Heart right ventricle (tissue), 16 donors: ENCODE measurements around the gene RAB11FIP2. TPM values are rescaled to one million over a fixed set of nuclear protein-coding genes. Genes with fewer than 3 reads are reported as not detected.

Experiments used
- ATAC-seq, 8 donors: fragments of 200-7000 bp; cut with Tn5 transposase; one replicate each; pipeline ENCODE4 v1.9.1; 2020; ENCODE audit warnings: mild to moderate bottlenecking in 8 of 8, moderate library complexity in 8 of 8, moderate number of reproducible peaks in 1 of 8
- DNase-seq, 2 donors: peaks; one replicate each; pipeline ENCODE4 v3.0.0-alpha.2; 2020
- H3K27ac ChIP-seq, 10 donors: fragments of 200-600 bp; sonication (generic) in 2 of 10; one replicate each; pipeline versions ENCODE4 v1.5.0 to v1.8.0; 2020 to 2022; ENCODE audit warnings: mild to moderate bottlenecking in 3 of 10
- H3K27me3 ChIP-seq, 7 donors: fragments of 200-600 bp; one replicate each; pipeline ENCODE4 v1.8.0; 2021 to 2022; ENCODE audit warnings: mild to moderate bottlenecking in 2 of 7
- H3K36me3 ChIP-seq, 9 donors: fragments of 200-600 bp; sonication (generic) in 1 of 9; one replicate each; pipeline versions ENCODE4 v1.5.0 to v1.8.0; 2020 to 2022; ENCODE audit warnings: mild to moderate bottlenecking in 2 of 9
- H3K4me1 ChIP-seq, 9 donors: fragments of 200-600 bp; sonication (generic) in 1 of 9; one replicate each; pipeline versions ENCODE4 v1.5.0 to v1.8.0; 2020 to 2022; ENCODE audit warnings: mild to moderate bottlenecking in 4 of 9
- H3K4me3 ChIP-seq, 10 donors: fragments of 200-600 bp; sonication (generic) in 2 of 10; one replicate each; pipeline versions ENCODE4 v1.5.0 to v1.8.0; 2020 to 2022; ENCODE audit warnings: mild to moderate bottlenecking in 7 of 10, moderate library complexity in 2 of 10
- H3K9me3 ChIP-seq, 11 donors: fragments of 200-600 bp in 10 of 11; sonication (generic) in 2 of 11; one replicate each; pipeline versions ENCODE4 v1.5.0 to v1.8.0; 2013 to 2022; ENCODE audit warnings: mild to moderate bottlenecking in 2 of 11, control low read depth in 1 of 11, moderate library complexity in 1 of 11
- WGBS, 2 donors: extraction: QIAGEN DNeasy Blood & Tissue Kit; methylation state at CpG; one replicate each; pipeline ENCODE4 v1.1.7; 2013; ENCODE audit warnings: inconsistent platforms in 1 of 2; 5-methylcytosine and 5-hydroxymethylcytosine counted together
- intact Hi-C, 10 donors: fragments of 100-400 bp; cut with DNase I; formaldehyde crosslinking; loops; one replicate each; pipeline versions ENCODE4 v1.11.1 to v1.14.2; 2022
- polyA plus RNA-seq, 2 donors: library from polyadenylated mRNA; stranded (reverse); fragments of 200-250 nt; gene quantifications; one replicate each; pipeline ENCODE4 v1.2.3, GENCODE V29; 2013
- total RNA-seq, 10 donors: library from RNA; stranded (reverse); fragmentation: NEBNext Ultra II Directional in 3 of 10; extraction: Animal tissue kit (Norgen Biotek cat#: 25700) in 3 of 10; gene quantifications; one replicate each; pipeline versions ENCODE4 v1.2.1 to v1.2.4, GENCODE V29; 2021 to 2023
- TF ChIP-seq, protein P1 (sequence below), 9 donors: fragments of 200-600 bp; sonication (generic) in 2 of 9; IDR thresholded peaks; one replicate each; pipeline versions ENCODE4 v1.5.0 to v1.8.0; 2021 to 2022; ENCODE audit warnings: antibody characterized with exemption in 9 of 9, mild to moderate bottlenecking in 5 of 9, moderate library complexity in 1 of 9
- donor health status: Arrhythmogenic right ventricular cardiomyopathy.
- donor health status: ischemic (EF 13 %, LVEDD 7.1; RV severe dilation, severe dysfunction).
- donor health status: healthy with polysubstance abuse.
- donor health status: DM: no; HTN: yes; CAD: no.
- donor health status: DM: no; HTN: no; CAD: no.
- donor health status: ischemic (EF 25% LVEDD 6.9; RV normal size, moderate dysfunction).
- donor health status: ischemic (EF 25% LVEDD 5.7; RV mildly dilated, moderate dysfunction).
- donor health status: healthy.
- donor health status: DM: yes; HTN: yes; CAD: no.
- donor health status: Ischemic cardiomyopathy.
- donor health status: ischemic (EF 35%, LVEDD 5.7; RV mildly dilated, moderate dysfunction).
- donor health status: nonischemic (EF 11% LVEDD 7.7; RV severe dilation, severe dysfunction).
- donor health status: DM: yes; HTN: yes; CAD: no.
- donor health status: PGD.
- donor health status: ischemic (EF 29% LVEDD 5.4; RV normal size, mild dysfunction).
- donor health status: nonischemic (EF 23%, LVEDD 6.1; RV moderate dilation, normal function).

The RAB11FIP2 gene
- total and polyA plus RNA-seq, 12 donors: 2.6 to 17.2 (median 13.6) TPM

DNA sequence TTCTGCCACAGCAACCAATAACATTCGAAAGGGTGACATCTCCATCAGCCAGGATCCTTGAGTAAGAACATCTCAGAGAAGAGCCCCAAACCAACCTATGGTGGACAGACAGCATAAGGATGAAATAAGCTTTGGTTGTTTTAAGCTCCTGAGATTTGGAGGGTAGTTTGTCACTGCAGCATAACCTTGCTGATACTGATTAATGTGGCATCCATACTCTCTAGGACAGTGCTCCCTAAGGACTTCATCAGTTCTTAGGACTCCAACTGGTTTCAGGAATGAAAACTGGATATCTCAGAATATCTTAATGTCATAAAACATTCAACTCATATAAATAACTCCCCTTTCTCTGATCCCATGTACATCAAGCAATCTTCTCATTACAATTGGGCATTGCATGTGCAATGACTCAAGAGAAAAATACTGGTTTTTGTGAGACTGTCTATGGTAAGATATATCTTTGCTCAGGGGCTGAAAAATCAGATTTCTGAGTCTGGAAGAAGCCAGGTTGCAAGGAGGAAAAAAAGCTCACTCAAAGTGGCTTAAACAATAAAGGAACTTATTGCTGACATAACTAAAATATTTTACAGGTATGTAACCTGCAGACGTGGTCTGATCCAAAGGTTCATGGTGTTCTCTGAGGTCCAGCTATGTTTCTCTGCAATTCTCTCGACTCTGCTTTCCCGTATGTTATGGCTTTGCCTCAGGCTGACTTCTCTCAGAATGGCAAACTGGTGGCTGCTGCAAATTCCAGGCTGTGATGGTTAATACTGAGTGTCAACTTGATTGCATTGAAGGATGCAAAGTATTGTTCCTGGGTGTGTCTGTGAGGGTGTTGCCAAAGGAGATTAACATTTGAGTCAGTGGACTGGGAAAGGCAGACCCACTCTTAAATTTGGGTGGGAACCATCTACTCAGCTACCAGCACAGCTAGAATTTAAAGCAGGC, 65.7 kb downstream of the RAB11FIP2 start:
- ATAC-seq (no peak), DNase-seq (no peak)
- Histone ChIP-seq H3K4me3 (no peak overlapping the region), H3K27me3 (no peaks in the 10 kb centered on the region), H3K4me1 (no peaks in the 10 kb centered on the region), H3K36me3 (no peaks in the 10 kb centered on the region), H3K9me3 (peaks cover 0 to 8% (median 0%) of the 10 kb centered on the region in 11 donors), H3K27ac (no peak overlapping the region)
- WGBS, 2 donors: 84 to 88% methylated on average over 4 of the region's 4 CpGs
- intact Hi-C loops: no loop called here
- TF ChIP-seq, protein P1, sequence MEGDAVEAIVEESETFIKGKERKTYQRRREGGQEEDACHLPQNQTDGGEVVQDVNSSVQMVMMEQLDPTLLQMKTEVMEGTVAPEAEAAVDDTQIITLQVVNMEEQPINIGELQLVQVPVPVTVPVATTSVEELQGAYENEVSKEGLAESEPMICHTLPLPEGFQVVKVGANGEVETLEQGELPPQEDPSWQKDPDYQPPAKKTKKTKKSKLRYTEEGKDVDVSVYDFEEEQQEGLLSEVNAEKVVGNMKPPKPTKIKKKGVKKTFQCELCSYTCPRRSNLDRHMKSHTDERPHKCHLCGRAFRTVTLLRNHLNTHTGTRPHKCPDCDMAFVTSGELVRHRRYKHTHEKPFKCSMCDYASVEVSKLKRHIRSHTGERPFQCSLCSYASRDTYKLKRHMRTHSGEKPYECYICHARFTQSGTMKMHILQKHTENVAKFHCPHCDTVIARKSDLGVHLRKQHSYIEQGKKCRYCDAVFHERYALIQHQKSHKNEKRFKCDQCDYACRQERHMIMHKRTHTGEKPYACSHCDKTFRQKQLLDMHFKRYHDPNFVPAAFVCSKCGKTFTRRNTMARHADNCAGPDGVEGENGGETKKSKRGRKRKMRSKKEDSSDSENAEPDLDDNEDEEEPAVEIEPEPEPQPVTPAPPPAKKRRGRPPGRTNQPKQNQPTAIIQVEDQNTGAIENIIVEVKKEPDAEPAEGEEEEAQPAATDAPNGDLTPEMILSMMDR (IDR thresholded peaks at IDR 0.05): no peak

DNA sequence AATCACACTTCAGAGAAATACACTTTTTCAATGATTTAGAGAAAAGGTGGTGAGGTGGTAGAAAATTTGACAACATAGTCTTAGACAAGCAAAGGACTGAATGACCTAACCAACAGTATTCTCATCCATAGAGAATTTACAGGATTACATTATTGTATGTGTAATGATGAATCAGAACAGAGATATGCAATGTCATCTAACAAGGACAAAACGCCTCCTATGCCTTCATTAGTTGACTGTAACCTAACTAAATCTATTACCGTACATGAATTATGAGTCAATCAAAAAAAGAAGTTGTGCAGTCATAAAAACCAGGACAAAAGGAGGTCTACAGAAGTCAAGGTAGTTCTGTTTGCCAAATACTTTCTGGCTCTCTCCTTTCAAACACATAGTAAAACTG, 66.5 kb downstream of the RAB11FIP2 start:
- Histone ChIP-seq H3K27ac (no peak overlapping the region), H3K27me3 (no peaks in the 10 kb centered on the region), H3K4me1 (no peaks in the 10 kb centered on the region), H3K9me3 (peaks cover 0 to 8% (median 0%) of the 10 kb centered on the region in 11 donors), H3K36me3 (no peaks in the 10 kb centered on the region), H3K4me3 (no peak overlapping the region)
- WGBS, 2 donors: 79% methylated on average over 2 of the region's 2 CpGs
- TF ChIP-seq, protein P1 (IDR thresholded peaks at IDR 0.05): no peak
- ATAC-seq: no peak
- intact Hi-C loops: no loop called here
- no peak for DNase-seq

DNA sequence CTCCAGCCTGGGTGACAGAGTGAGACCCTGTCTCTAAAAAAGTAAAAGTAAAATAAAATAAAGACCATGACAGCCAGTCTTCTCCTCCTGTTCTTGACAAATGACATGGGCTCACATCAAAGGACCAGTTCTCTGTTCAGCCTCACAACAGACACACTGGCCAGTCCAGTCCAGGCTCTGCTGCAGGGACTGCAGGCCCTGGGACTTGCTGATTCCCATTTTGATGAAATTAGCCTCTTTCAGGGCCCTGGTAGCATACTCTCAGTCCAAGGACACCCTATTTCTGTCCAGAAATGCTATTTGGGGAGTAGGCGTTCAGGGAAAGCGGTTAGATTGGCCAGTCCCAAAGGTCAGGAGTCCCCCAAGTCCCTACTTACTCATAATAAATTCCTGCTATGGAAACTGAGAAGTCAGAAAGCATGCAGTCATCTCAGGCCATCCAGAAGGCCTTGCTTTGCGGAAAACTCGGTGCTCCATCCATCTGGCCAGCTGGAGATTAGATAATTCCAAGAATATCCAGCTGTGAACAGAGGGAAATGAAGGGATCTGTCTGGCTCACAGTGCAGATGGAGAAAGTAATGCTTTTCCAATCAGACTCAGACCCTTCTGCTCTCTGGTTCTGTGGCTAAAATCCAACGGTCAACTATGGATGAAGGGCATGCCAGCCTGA, 74.4 kb downstream of the RAB11FIP2 start:
- no peaks in the 10 kb centered on the region for H3K36me3 ChIP-seq
- TF ChIP-seq, protein P1 (IDR thresholded peaks at IDR 0.05): no peak
- H3K27me3 ChIP-seq: no peaks in the 10 kb centered on the region
- peaks cover 0 to 6% (median 0%) of the 10 kb centered on the region in 11 donors for H3K9me3 ChIP-seq
- intact Hi-C loops: no loop called here
- ATAC-seq (peak; percentile 55 to 95 (median 90)), DNase-seq (peak in 1 of 2 donors; percentile 32)
- H3K27ac ChIP-seq: peak overlapping the region in 5 of 10 donors; percentile 21 to 60 (median 40)
- whole genome bisulfite sequencing, 2 donors: 45 to 52% methylated on average over 5 of the region's 5 CpGs
- peaks cover 0 to 6% (median 0%) of the 10 kb centered on the region in 9 donors for H3K4me1 ChIP-seq
- no peak overlapping the region for H3K4me3 ChIP-seq

DNA sequence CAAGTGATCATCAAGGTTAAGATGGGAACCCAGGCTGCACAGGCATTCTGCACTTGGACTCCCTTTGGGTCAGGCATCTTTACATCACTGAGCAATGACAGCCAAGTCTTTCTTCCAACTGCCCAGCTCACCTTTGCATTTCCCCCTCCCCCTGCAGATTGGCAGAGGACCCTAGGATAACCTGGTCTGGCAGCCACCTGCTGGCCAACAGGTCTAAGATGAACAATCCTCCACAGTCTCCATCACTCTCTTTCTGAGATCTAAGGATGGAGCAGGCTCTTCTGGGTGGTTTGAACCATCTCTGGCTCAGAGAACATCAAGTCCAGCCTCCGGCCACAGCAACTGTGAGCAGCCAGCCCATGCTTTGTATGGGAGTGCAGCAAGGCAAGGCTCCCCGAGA, 75.8 kb downstream of the RAB11FIP2 start:
- no peaks in the 10 kb centered on the region for H3K27me3 ChIP-seq
- TF ChIP-seq, protein P1 (IDR thresholded peaks at IDR 0.05): no peak
- H3K4me1 ChIP-seq: peaks cover 0 to 6% (median 0%) of the 10 kb centered on the region in 9 donors
- DNase-seq (no peak), ATAC-seq (no peak)
- intact Hi-C loops: no loop called here
- no peaks in the 10 kb centered on the region for H3K36me3 ChIP-seq
- H3K9me3 ChIP-seq: peaks cover 0 to 6% (median 0%) of the 10 kb centered on the region in 11 donors
- WGBS, 2 donors: 93 to 95% methylated on average over 2 of the region's 2 CpGs
- H3K4me3 ChIP-seq: no peak overlapping the region
- no peak overlapping the region for H3K27ac ChIP-seq
